NCI-H82 (cell line): ENCODE data around the gene CCDC70.
A peak's percentile ranks its signal among the peaks of the same experiment; 100 is the strongest.

ENCODE experiments used
- DNase-seq: peaks from one replicate; lab custom pipeline; 2025; lab: John Stamatoyannopoulos, UW

The CCDC70 gene

GRCh38 chr13:51862957-51863356 lies 1.2 kb downstream of the CCDC70 start:
- DNase-seq, result no peak

- DNase-seq, result no peak
Observed at GRCh38 chr13:51865838-51866237, 4.1 kb downstream of the CCDC70 start.

DNA sequence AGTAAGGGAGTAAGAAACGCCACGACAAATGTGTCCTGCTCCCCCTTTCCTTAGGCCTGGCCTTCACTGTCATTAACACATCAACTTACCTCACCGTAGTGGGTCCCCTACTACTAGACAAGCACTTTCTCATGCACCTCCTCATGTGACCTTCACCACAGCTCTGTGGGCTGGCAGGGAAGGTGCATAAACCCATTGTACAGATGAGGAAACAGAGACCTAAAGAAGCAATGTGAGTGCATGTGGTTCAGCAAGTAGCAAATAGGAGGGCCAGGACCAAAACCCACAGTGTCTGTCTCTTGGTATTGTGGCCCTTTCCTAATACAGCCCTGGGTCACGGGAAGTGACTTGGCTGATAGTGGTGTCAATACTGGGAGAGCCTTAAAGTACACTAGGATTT lies 5.3 kb downstream of the CCDC70 start:
- no peak for DNase-seq

GRCh38 chr13:51869916-51870315 lies 8.1 kb downstream of the CCDC70 start:
- DNase-seq, result no peak

DNA sequence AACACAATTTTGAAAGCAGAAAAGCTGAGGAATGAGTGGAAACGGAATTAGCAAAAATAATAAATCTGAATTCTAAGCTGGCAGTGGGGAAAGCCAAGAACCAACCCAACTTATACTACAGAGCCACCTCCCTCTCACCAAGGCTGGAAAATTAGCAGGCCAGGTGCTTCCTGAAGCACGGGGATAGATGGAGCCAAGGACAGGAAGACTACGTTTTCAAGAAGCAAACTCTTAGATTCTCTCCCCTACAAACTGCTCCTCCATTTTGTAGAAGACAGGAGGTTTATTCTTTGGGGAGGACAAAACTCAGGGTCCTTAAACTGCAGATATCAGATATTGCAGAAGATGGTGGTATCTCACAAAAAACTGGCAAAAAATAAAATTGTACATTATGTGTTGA lies 8.8 kb downstream of the CCDC70 start:
- DNase-seq, result no peak

DNA sequence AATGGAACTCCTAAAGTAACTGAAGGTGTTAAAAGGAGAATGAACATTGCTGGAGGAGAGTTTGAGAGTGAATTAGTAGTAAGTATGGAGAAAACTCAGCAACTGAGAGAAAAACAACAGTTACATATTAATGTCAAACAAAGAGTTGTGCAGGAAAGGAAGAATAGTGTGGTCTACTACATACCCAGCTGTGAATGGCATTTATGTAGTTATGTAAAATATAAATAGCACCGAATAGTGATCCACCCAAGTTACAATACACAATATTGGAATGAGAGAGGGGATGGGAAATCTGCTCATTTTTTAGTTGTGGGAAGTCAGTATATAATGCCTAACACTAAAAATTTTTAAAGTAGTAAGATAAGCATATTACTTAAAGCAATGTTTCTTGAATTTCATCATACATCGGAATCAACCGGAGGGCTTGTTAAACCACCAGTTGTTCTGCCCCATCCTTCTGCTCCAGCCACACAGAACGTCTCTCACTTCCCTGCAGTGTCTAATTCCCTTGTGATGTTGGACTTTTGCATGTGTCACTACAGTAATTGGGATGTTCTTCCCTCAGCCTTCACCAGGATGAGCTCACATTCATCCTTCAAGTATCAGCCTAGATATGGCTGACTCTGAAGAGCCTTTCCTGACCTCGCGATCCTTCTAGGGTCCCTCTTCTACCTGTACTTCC lies 11.5 kb downstream of the CCDC70 start:
- DNase-seq, result no peak

GRCh38 chr13:51873837-51874236 lies 12.1 kb downstream of the CCDC70 start:
- DNase-seq, result no peak

DNA sequence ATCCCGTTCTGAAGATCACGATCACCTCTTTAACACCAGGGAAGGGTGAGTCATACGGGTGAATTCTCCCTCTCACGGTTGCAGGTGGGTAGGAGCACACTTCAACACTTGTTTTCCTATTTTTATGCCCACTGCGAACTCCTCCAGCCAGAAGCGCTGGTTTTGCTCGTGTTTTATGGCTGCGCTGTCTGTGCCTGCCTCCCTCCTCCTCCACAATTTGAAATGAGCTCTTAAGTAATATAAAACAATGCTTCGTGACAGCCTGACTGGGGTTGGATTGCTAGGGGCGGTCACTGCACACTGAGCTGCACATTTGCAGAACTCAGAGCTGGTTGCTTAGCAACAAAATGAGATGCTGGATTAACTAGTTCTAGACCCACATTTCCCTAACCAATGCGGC lies 12.9 kb downstream of the CCDC70 start:
- peak; percentile 77 for DNase-seq

DNA sequence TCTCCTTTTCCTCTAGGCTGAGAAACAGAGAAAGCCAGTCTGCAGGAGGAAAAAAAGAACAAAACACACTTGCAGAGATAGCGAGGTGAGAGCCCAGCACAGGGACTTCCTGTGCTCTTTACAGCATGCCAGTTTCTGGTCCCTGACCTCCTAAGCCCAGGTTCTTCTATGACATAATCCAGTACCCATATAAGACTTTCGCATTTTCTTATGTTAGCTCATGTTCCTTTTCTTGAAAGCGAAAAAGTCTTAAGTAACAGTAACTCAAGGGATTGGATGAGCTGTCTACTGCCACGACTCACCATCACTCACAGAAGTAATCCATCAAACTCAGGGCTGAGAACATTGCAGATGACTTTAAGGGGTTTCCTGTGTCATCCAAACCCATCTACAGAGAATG lies 17.4 kb downstream of the CCDC70 start:
- DNase-seq, result no peak

- peak; percentile 18 for DNase-seq
Observed at GRCh38 chr13:51881296-51881695, 19.5 kb downstream of the CCDC70 start.

DNA sequence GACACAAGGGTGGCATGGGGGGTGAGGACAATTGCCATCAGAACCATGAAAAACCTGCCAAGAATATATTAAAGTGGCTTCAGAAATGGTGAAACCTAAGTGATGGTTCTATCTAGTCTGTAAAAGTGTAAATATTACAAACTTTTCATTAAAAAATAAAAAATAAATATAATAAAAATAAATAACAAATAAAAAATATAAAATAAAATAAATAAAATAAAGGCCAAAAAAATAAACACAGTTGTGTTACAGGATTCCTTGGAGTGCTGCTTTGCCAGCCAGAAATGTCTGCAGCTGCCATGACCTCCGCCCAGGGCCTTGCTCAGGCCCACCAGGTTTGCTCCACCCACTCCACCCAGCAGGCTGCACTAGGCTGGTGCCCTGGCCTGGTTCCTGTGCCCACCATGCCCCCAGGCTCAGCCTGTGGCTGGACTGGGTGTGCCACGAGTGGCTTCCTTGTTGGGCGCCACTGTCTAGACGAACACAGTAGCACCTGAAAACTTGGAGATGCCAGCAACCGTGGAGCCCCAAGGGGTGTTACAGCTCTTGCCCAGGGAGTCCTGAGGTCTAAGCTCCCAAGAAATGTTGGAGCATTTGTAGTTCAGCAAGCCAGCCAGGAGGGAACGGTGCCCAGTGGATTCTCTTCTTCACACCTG lies 20.9 kb downstream of the CCDC70 start:
- DNase-seq, result no peak

DNA sequence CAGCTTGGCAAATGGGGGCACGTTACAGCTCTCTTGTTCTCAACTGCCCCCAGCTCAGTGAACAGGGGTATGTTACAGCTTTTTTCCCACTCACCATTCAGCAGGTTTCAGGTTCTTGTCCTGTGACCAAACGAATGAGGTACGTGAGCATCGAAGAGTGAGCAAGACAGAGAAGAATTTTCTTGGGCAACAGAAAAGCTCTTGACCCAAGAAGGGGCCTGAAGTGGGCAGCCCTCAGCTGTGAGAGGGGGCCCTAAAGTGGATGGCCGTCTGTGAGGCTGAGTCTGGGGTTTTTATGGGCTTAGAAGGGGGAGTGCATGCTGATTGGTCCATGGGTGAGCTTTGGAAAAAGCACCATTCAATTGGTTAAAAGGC lies 21.4 kb downstream of the CCDC70 start:
- DNase-seq, result no peak

GRCh38 chr13:51885651-51886050 lies 23.9 kb downstream of the CCDC70 start:
- no peak for DNase-seq

DNA sequence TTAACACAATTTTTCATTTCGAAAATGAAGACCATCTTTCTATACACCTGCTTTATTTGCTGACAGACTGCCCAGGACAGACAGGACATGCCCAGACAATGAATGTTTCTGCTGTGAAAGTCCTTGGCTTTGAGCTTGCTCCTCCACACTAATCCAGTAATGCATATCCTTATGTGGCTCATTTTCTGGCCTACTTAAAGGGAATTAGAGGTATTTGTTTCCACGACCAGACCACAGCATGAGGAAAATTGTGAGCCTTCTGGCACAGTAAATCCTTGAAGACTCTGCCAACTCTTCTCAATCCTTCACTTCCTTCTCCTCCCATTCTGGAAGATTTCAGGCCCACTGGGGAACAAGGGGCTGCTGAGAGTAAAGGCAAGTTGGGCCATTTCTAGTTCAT lies 25.7 kb downstream of the CCDC70 start:
- peak; percentile 97 for DNase-seq

- no peak for DNase-seq
Observed at GRCh38 chr13:51892657-51893056, 30.9 kb downstream of the CCDC70 start.

DNA sequence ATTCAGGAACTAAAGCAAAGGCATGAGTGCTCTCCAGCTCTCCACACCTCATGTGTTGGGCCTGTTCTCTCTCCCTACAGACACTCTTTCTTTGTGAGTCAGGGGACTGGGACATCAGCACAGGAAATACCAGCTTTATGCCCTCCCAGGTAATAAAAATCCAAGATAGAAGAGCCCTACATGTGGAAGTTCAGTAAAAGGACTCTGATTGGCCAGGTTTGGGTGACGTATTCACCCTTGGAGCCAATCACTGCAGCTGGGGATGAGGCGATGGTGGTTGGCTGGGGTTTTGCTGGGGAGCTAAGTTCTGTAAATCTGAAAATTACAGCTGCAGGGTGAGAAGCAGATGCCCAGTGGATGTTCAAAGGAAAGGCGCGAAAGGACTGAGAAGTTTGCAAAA lies 32.5 kb downstream of the CCDC70 start:
- peak; percentile 26 for DNase-seq

GRCh38 chr13:51895906-51896888 lies 34.4 kb downstream of the CCDC70 start:
- DNase-seq, result peak; percentile 75

- DNase-seq, result no peak
Observed at GRCh38 chr13:51900471-51900870, 38.7 kb downstream of the CCDC70 start.

GRCh38 chr13:51902776-51903175 lies 41.0 kb downstream of the CCDC70 start:
- DNase-seq, result no peak

GRCh38 chr13:51905787-51906186 lies 44.0 kb downstream of the CCDC70 start:
- DNase-seq, result no peak

DNA sequence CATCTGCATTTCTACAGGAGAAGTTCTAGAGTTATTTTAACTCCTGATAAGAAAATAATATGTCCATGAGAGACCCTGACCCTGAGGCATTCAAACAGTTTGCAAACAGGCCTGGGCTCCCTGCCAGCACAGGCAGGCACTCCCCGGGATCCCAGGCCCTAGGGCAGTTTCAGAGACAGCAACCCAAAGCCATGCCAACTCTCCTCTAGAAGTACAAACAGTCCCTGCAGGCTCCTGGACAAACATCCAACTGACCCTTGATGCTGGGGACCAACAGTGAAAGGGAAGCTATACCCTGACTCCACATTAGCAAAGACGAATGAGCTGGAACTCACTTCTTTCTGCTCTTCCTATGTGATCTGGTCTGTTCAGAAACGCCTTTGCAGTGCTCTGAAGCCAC lies 44.8 kb downstream of the CCDC70 start:
- DNase-seq, result no peak

- no peak for DNase-seq
Observed at GRCh38 chr13:51907040-51907732, 45.4 kb downstream of the CCDC70 start.
